ENCODE data around the gene TRDMT1. TPM values are rescaled to one million over a fixed set of nuclear protein-coding genes. Genes with fewer than 3 reads are reported as not detected.

TRDMT1 gene
- total RNA-seq, 1 experiment from 2014 or later: 20.2 TPM

GRCh38 chr10:17237149-17237527 is 35.7 kb upstream of the TRDMT1 start:
- Histone ChIP-seq H3K23ac (ENCODE audit: insufficient read length, low read depth, low read length) (no peak overlapping the region), H3K14ac (ENCODE audit: insufficient read depth, low read length) (no peak overlapping the region), H4K91ac (ENCODE audit: insufficient read length, low read depth, low read length) (no peak overlapping the region), H2AK5ac (ENCODE audit: insufficient read length, low read length) (no peak overlapping the region), H3K4me2 (ENCODE audit: insufficient read depth, insufficient read length, low read length) (no peak overlapping the region), H2AFZ (ENCODE audit: low read length) (no peak overlapping the region), H3K23me2 (ENCODE audit: insufficient read length, low read depth, low read length, poor library complexity, severe bottlenecking) (no peaks in the 10 kb centered on the region), H3K27me3 (ENCODE audit: insufficient read depth, low read length) (no peaks in the 10 kb centered on the region), H3K56ac (ENCODE audit: insufficient read length, low read depth, low read length) (no peak overlapping the region), H3T11ph (ENCODE audit: low read length) (no peak overlapping the region), H4K5ac (ENCODE audit: insufficient read length, low read depth, low read length) (no peak overlapping the region), H2BK120ac (ENCODE audit: low read depth, low read length, poor library complexity, severe bottlenecking) (no peak overlapping the region), H3K9me3 (ENCODE audit: control insufficient read depth, low read depth, low read length) (no peaks in the 10 kb centered on the region), H2BK20ac (ENCODE audit: low read depth, low read length, poor library complexity, severe bottlenecking) (no peak overlapping the region), H3K9ac (ENCODE audit: extremely low read depth, insufficient read length, low read length) (no peak overlapping the region), H2BK12ac (ENCODE audit: insufficient read length, low read depth, low read length) (no peak overlapping the region), H4K20me1 (ENCODE audit: control insufficient read depth, insufficient read depth, insufficient read length) (no peaks in the 10 kb centered on the region), H3K79me2 (ENCODE audit: insufficient read depth, low read length) (no peaks in the 10 kb centered on the region), H4K8ac (replicated peaks; ENCODE audit: insufficient read length, low read depth, low read length) (no peak overlapping the region), H3K79me1 (ENCODE audit: insufficient read depth, low read depth, low read length, poor library complexity, severe bottlenecking) (no peaks in the 10 kb centered on the region), H3K27ac (ENCODE audit: insufficient read length, low read depth, low read length) (no peak overlapping the region), H2BK15ac (ENCODE audit: low read depth, low read length) (no peak overlapping the region), H3K4me1 (ENCODE audit: insufficient read depth, low read length) (no peaks in the 10 kb centered on the region), H3K4ac (ENCODE audit: low read depth, low read length) (no peak overlapping the region), H3K18ac (ENCODE audit: insufficient read length, low read depth, low read length) (no peak overlapping the region), H2BK5ac (ENCODE audit: insufficient read length, low read length) (no peak overlapping the region)
- TF ChIP-seq, protein P1, sequence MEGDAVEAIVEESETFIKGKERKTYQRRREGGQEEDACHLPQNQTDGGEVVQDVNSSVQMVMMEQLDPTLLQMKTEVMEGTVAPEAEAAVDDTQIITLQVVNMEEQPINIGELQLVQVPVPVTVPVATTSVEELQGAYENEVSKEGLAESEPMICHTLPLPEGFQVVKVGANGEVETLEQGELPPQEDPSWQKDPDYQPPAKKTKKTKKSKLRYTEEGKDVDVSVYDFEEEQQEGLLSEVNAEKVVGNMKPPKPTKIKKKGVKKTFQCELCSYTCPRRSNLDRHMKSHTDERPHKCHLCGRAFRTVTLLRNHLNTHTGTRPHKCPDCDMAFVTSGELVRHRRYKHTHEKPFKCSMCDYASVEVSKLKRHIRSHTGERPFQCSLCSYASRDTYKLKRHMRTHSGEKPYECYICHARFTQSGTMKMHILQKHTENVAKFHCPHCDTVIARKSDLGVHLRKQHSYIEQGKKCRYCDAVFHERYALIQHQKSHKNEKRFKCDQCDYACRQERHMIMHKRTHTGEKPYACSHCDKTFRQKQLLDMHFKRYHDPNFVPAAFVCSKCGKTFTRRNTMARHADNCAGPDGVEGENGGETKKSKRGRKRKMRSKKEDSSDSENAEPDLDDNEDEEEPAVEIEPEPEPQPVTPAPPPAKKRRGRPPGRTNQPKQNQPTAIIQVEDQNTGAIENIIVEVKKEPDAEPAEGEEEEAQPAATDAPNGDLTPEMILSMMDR (conservative IDR thresholded peaks at IDR 0.05): no peak
- no peaks in the 10 kb centered on the region for H3K4me1 Mint-ChIP-seq
- H3K36me3 Mint-ChIP-seq (ENCODE audit: insufficient read depth in 1 of 3, low read depth in 3 of 3): peaks cover 22 to 51% (median 49%) of the 10 kb centered on the region in 3 experiments
- no peaks in the 10 kb centered on the region for H3K27me3 Mint-ChIP-seq (ENCODE audit: low read depth)
- no peak overlapping the region for H3K4me3 Mint-ChIP-seq
- H3K9me3 Mint-ChIP-seq: no peaks in the 10 kb centered on the region
- no peak for DNase-seq
- H3K27ac Mint-ChIP-seq: no peak overlapping the region
- no CpG with 5 or more reads among the region's 5 CpGs for whole genome bisulfite sequencing (ENCODE audit: extremely low coverage, insufficient read length, low lambda C conversion rate)

Data from H9 (cell line).